ENCODE results near the gene ZSWIM3. TPM values are rescaled to one million over a fixed set of nuclear protein-coding genes. Genes with fewer than 3 reads are reported as not detected.

ZSWIM3 gene
- total and polyA plus RNA-seq, 2 of the 8 experiments (the other 6 are each of a cell fraction or from before 2014, with no cell fraction given) = 5.5 to 6.9 TPM

- H3K4me1 ChIP-seq (replicated peaks in 1 of 4; ENCODE audit: control insufficient read depth in 3 of 4, insufficient read depth in 4 of 4, low read length in 3 of 4) = peaks cover 0 to 10% (median 6%) of the 10 kb centered on the region in 4 experiments; a peak in 6 of 7 replicates
- no peak for FAIRE-seq
- no peak overlapping the region for H3K18ac ChIP-seq (ENCODE audit: extremely low read depth, low read length)
- H2BK120ac ChIP-seq (replicated peaks; ENCODE audit: low read depth, low read length) = no peak overlapping the region
- H2BK12ac ChIP-seq (ENCODE audit: low read depth, low read length) = no peak overlapping the region
- peaks cover 2 to 6% (median 4%) of the 10 kb centered on the region in 4 experiments for H3K36me3 ChIP-seq (ENCODE audit: control insufficient read depth in 2 of 4, insufficient read depth in 4 of 4, low read length in 3 of 4)
- H3K56ac ChIP-seq (replicated peaks; ENCODE audit: insufficient read length, low read depth, low read length) = no peak overlapping the region
- no peak overlapping the region for H4K91ac ChIP-seq (replicated peaks; ENCODE audit: insufficient read length, low read length)
- H3K4me2 ChIP-seq (ENCODE audit: insufficient read depth in 1 of 2, low read depth in 2 of 2, low read length in 2 of 2) = no peak overlapping the region; a peak in 1 of 4 replicates
- no peak overlapping the region for H3K14ac ChIP-seq (ENCODE audit: insufficient read length)
- ChIA-PET CTCF (ENCODE audit: partially characterized antibody) (interaction anchor here (1.5 to 6.3 kb wide), 6 partner anchors 11 to 89 kb away, joined by 3 to 40 read pairs (median 15); no protein-coding TSS in a partner anchor), POLR2A (ENCODE audit: partially characterized antibody) (interaction anchor here (0.6 to 8.0 kb wide), 11 partner anchors 7 to 71 kb away, joined by 3 to 55 read pairs (median 9); partner anchors contain the start of genes PCIF1 and ZSWIM1)
- no peak overlapping the region for H2BK15ac ChIP-seq (ENCODE audit: low read length)
- no peak overlapping the region for H2BK5ac ChIP-seq (ENCODE audit: low read depth, low read length)
- no peak overlapping the region for H3K27ac ChIP-seq (ENCODE audit: low read depth, low read length)
- DNase-seq (ENCODE audit: low read depth in 1 of 2, low spot score in 2 of 2) = no peak
- TF ChIP-seq SP4 (IDR thresholded peaks at IDR 0.05; ENCODE audit: low read length) (no peak), E2F6 (IDR thresholded peaks at IDR 0.05) (no peak), EP300 (IDR thresholded peaks at IDR 0.05; ENCODE audit: borderline replicate concordance in 1 of 2, low read depth in 2 of 2, low read length in 2 of 2) (no peak), TEAD4 (IDR thresholded peaks at IDR 0.05; ENCODE audit: low read depth, low read length) (no peak), TAF7 (optimal IDR thresholded peaks at IDR 0.05; ENCODE audit: borderline replicate concordance, low read depth, low read length) (no peak), POLR2A (IDR thresholded peaks at IDR 0.05; ENCODE audit: control extremely low read depth in 1 of 2, low read depth in 2 of 2, low read length in 2 of 2) (no peak), RAD21 (IDR thresholded peaks at IDR 0.05 in 1 of 2, conservative IDR thresholded peaks at IDR 0.05 in 1 of 2; ENCODE audit: low read depth in 2 of 2, low read length in 2 of 2) (no peak), SUZ12 (IDR thresholded peaks at IDR 0.05; ENCODE audit: low read length) (no peak), SRF (IDR thresholded peaks at IDR 0.05; ENCODE audit: low read depth, low read length) (no peak), TCF12 (IDR thresholded peaks at IDR 0.05; ENCODE audit: low read depth, low read length) (no peak), TBP (IDR thresholded peaks at IDR 0.05; ENCODE audit: low read depth, low read length) (no peak), MAFK (IDR thresholded peaks at IDR 0.05; ENCODE audit: low read depth, low read length) (no peak), KDM4A (IDR thresholded peaks at IDR 0.05; ENCODE audit: low read depth, low read length, severe bottlenecking) (no peak)
- WGBS, 2 experiments (ENCODE audit: extremely low coverage in 1 of 2, insufficient coverage in 1 of 2, insufficient read length in 1 of 2, insufficient replicate concordance in 2 of 2, low coverage in 1 of 2, low lambda C conversion rate in 2 of 2, missing lambda C conversion rate in 1 of 2) = 88% methylated on average over 3 of the region's 3 CpGs; no CpG with 5 or more reads in 1 of the 2 experiments
- peaks cover 0 to 4% of the 10 kb centered on the region in 2 experiments for H4K20me1 ChIP-seq (replicated peaks in 1 of 2; ENCODE audit: control insufficient read depth in 1 of 2, insufficient read depth in 2 of 2, low read length in 2 of 2)
- H4K8ac ChIP-seq (ENCODE audit: extremely low read depth, insufficient read depth, low read length) = no peak overlapping the region
- no peak overlapping the region for H2AFZ ChIP-seq (ENCODE audit: low read length)
- no peaks in the 10 kb centered on the region for H3K9me3 ChIP-seq (ENCODE audit: insufficient read depth in 2 of 2, low read depth in 1 of 2, low read length in 1 of 2)
- peaks cover 3% of the 10 kb centered on the region; the same call in 1 of the 2 replicates for H3K79me1 ChIP-seq (ENCODE audit: low read depth, low read length)
- peaks cover 0 to 7% of the 10 kb centered on the region in 2 experiments; a peak in 1 of 4 replicates for H3K79me2 ChIP-seq (ENCODE audit: control insufficient read depth in 1 of 2, insufficient read depth in 2 of 2, low read length in 2 of 2)
- no peak overlapping the region for H4K5ac ChIP-seq (ENCODE audit: insufficient read length, low read depth, low read length)
- no peak overlapping the region for H3K4me3 ChIP-seq (ENCODE audit: extremely low read depth in 1 of 4, insufficient read depth in 2 of 4, low read depth in 3 of 4, low read length in 4 of 4)
- H2BK20ac ChIP-seq (ENCODE audit: low read length) = no peak overlapping the region
- peaks cover 15% of the 10 kb centered on the region; the same call in 1 of the 2 replicates for H3K23me2 ChIP-seq (ENCODE audit: low read depth, low read length)
- H3K27me3 ChIP-seq (replicated peaks in 1 of 4; ENCODE audit: control insufficient read depth in 3 of 4, extremely low read depth in 1 of 4, insufficient read depth in 3 of 4, low read length in 3 of 4) = no peaks in the 10 kb centered on the region
- H2AK5ac ChIP-seq (ENCODE audit: low read depth, low read length) = no peak overlapping the region
- no peak overlapping the region for H3K4ac ChIP-seq (replicated peaks; ENCODE audit: insufficient read length, low read depth, low read length)
- no peak overlapping the region for H3K23ac ChIP-seq (ENCODE audit: insufficient read length)
- H3K9ac ChIP-seq (replicated peaks in 1 of 4; ENCODE audit: extremely low read depth in 1 of 4, low read depth in 3 of 4, low read length in 3 of 4) = no peak overlapping the region
These were observed 31.3 kb downstream of the ZSWIM3 start for GRCh38 chr20:45888681-45889080.
